Measurements from ENCODE around the gene SRRM1. TPM values are rescaled to one million over a fixed set of nuclear protein-coding genes. Genes with fewer than 3 reads are reported as not detected.
A peak's percentile ranks its signal among the peaks of the same experiment; 100 is the strongest.

The SRRM1 gene
- total and polyA plus RNA-seq, 9 of the 15 experiments (the other 6 are each of a cell fraction or from before 2014, with no cell fraction given): 54.5 to 268 (median 115) TPM

GRCh38 chr1:24693827-24694379, 50.8 kb downstream of the SRRM1 start:
- ATAC-seq (peak; percentile 7; the same call in 2 of the 3 replicates), FAIRE-seq (no peak), DNase-seq (ENCODE audit: extremely low read depth in 1 of 4, low spot score in 3 of 4) (no peak)
- WGBS (ENCODE audit: insufficient coverage, low coverage, missing lambda C conversion rate): 26% methylated on average over 5 of the region's 5 CpGs
- CTCF ChIA-PET (ENCODE audit: low intra/inter-chr PET ratio): interaction anchor here (0.5 kb wide), 1 partner anchor 166 kb away, joined by 3 read pairs; no protein-coding TSS in a partner anchor
- Histone ChIP-seq H3K9ac (ENCODE audit: insufficient read depth in 1 of 2, low read depth in 2 of 2, low read length in 2 of 2) (peak overlapping the region; percentile 23 to 86; a peak in 2 of 4 replicates), H2AFZ (ENCODE audit: low read depth, low read length) (peak overlapping the region; percentile 88), H3K79me2 (ENCODE audit: control insufficient read depth, insufficient read depth, low read length) (no peaks in the 10 kb centered on the region), H3K4me2 (ENCODE audit: insufficient read depth, low read length) (peak overlapping the region; percentile 77), H3K9me1 (ENCODE audit: control insufficient read depth, insufficient read depth, low read length) (no peaks in the 10 kb centered on the region), H3K4me3 (no peak overlapping the region), H3K27ac (ENCODE audit: extremely low read depth, low read depth, low read length) (peak overlapping the region; percentile 25; the same call in 1 of the 3 replicates), H3K36me3 (ENCODE audit: control insufficient read depth, insufficient read depth, low read length) (no peaks in the 10 kb centered on the region), H4K20me1 (replicated peaks; ENCODE audit: control insufficient read depth, insufficient read depth, low read length) (no peaks in the 10 kb centered on the region), H3K4me1 (replicated peaks in 1 of 2; ENCODE audit: control insufficient read depth in 2 of 2, insufficient read depth in 2 of 2, low read length in 2 of 2) (peaks cover 13 to 26% of the 10 kb centered on the region in 2 experiments), H3K9me3 (replicated peaks; ENCODE audit: control insufficient read depth, insufficient read depth, low read depth, low read length) (no peaks in the 10 kb centered on the region), H3K27me3 (ENCODE audit: control insufficient read depth in 2 of 2, insufficient read depth in 2 of 2, low read length in 2 of 2) (no peaks in the 10 kb centered on the region)
- BruUV-seq (replicated peaks): no TSS peak
- intact Hi-C loops (cut with micrococcal nuclease): loop anchor here (5.0 kb wide), 1 partner anchor 53 kb away; the partner anchor contains the start of gene CLIC4
- in situ Hi-C loops (cut with MboI): no loop called here
- POLR2A ChIA-PET: interaction anchor here (1.0 to 2.7 kb wide), 5 partner anchors 12 to 81 kb away, joined by 3 to 14 read pairs (median 4); no protein-coding TSS in a partner anchor
- no peak for TF ChIP-seq TBP (optimal IDR thresholded peaks at IDR 0.05; ENCODE audit: low read depth, low read length)
- peak; percentile 70 for TF ChIP-seq BCOR (IDR thresholded peaks at IDR 0.05)
- TF ChIP-seq CBFB (CRISPR knock-in tag; IDR thresholded peaks at IDR 0.05): peak; percentile 40; the same call in 1 of the 2 replicates
- TF ChIP-seq FOXO4 (CRISPR knock-in tag; IDR thresholded peaks at IDR 0.05): no peak
- TF ChIP-seq RBM25 (IDR thresholded peaks at IDR 0.05; ENCODE audit: low read depth, low read length, severe bottlenecking): peak; percentile 40
- peak; percentile 31; the same call in 1 of the 2 replicates for TF ChIP-seq SMARCA5 (IDR thresholded peaks at IDR 0.05)
- TF ChIP-seq, protein P1, sequence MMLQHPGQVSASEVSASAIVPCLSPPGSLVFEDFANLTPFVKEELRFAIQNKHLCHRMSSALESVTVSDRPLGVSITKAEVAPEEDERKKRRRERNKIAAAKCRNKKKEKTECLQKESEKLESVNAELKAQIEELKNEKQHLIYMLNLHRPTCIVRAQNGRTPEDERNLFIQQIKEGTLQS (IDR thresholded peaks at IDR 0.05): peak; percentile 57; the same call in 1 of the 2 replicates
- TF ChIP-seq, protein P1 (CRISPR knock-in tag; conservative IDR thresholded peaks at IDR 0.05): no peak
- peak; percentile 74 for TF ChIP-seq ZFP36 (IDR thresholded peaks at IDR 0.05; ENCODE audit: low read depth, low read length, partially characterized antibody)
- TF ChIP-seq ZNF12 (CRISPR knock-in tag; IDR thresholded peaks at IDR 0.05): peak; percentile 74; the same call in 1 of the 2 replicates
- no peak for TF ChIP-seq PHB (CRISPR knock-in tag; IDR thresholded peaks at IDR 0.05)
- TF ChIP-seq NR2C2 (CRISPR knock-in tag; IDR thresholded peaks at IDR 0.05): no peak
- peak; percentile 40; the same call in 1 of the 2 replicates for TF ChIP-seq NR2C2 (tag; IDR thresholded peaks at IDR 0.05)
- peak; percentile 68; the same call in 1 of the 2 replicates for TF ChIP-seq ETV5 (CRISPR knock-in tag; IDR thresholded peaks at IDR 0.05; ENCODE audit: low read depth)
- TF ChIP-seq CEBPG (CRISPR knock-in tag; IDR thresholded peaks at IDR 0.05): 0 out of 2 replicates have a peak, but pooled peaks have one; percentile 27
- TF ChIP-seq CEBPG (tag; conservative IDR thresholded peaks at IDR 0.05 in 1 of 2, IDR thresholded peaks at IDR 0.05 in 1 of 2): peak; percentile 58 to 70
